GM18526 (cell line): ENCODE data around the gene RAB24.

ENCODE experiments used
- POLR2A ChIP-seq: IDR thresholded peaks from 3 replicates; pipeline ENCODE4 v1.6.1; 2011; ENCODE audit not compliant: insufficient read length; ENCODE audit errors: extremely low read depth

The RAB24 gene

GRCh38 chr5:177319913-177320588 lies 16.5 kb upstream of the RAB24 start:
- no peak for TF ChIP-seq POLR2A

DNA sequence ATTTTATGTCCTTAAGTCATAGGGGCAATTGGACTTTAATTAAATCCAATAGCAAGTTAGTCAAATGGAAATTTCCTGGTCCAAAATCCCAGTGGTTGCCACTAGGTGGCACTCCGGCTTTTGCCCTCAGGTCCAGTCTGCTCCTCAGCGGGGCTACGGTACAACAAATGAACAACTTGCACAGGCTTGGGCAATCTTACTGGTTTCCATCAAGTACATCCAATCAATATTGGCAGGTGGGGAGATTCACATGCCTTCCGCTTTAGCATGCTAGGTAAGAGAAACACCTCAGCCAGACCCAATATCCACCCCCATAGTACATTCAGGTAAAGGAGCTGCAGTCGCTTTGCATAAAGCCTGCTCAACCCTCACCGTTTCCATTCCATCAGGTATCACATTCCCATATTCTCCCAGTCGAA lies 14.4 kb upstream of the RAB24 start:
- TF ChIP-seq POLR2A: no peak

DNA sequence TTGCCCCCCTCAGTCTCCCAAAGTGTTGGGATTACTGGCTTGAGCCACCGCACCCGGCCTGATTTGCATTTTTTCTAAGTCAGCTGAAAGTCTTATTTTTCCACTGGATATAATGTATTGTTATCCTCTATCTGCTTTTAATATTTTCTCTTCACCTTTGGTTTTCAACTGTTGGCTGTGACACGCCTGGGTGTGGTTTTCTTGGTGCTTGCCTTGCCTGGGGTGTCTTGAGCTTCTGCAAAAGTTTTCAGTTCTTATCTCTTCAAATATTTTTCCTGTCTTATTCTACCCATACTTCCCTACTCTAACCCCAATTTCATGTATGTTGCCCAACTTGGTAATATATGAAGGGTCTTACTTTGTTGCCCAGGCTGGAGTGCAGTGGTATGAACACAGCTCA lies 12.5 kb upstream of the RAB24 start:
- TF ChIP-seq POLR2A: no peak

DNA sequence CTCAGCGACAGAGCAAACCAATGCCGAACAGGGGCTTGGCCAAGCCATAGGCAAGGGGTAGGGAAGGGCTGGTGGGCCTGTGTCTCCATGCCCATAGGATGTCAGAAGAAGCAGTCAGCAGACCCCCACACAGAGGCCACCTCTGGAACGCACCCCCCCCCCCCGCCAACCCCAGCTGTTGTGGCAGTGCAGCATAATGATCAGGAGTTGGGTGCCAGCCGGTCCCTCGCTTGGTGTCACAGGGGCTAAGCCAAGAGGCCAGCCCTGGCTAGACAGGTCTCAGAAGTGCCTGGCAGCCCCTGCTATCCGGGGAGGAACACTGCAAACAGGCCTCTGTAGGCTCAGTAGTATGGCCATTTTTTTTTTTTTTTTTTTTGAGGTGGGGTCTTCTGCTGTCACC lies 11.9 kb upstream of the RAB24 start:
- TF ChIP-seq POLR2A: no peak

GRCh38 chr5:177314376-177315342 lies 11.1 kb upstream of the RAB24 start:
- no peak for TF ChIP-seq POLR2A

DNA sequence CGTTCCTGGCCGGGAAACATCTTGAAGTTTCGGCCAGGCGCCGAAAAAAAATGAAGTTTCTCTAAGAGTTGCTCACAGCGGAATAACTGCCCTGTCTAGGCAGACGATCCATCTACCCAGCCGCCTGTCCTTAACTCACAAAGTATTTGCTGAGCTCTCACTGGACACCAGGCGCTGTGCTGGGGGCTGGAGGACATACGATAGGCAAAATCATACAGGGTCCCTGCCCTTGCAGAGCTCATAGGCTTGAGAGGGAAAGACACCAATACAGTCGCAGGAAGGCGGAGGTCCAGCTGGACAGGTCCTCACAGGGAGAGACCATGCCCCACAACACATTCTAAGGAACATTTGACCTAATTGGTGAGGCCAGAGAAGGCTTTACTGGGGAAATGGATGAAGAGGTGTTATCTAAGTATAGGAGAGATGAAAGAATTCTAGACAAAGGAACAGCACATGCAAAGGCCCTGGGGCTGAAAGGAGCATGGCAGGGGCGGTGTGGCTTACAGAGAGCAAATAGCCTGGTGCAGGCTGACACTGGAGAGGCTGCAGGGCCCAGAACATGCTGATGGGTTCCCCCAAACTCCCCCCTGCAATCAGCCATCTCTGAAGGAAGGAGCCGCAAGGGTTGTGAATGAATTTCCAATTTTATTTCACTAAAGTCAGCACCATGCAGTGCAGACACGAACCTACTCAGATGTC lies 10.2 kb upstream of the RAB24 start:
- no peak for TF ChIP-seq POLR2A

- peak; percentile 7 for TF ChIP-seq POLR2A
Measured at GRCh38 chr5:177312649-177313181, 9.2 kb upstream of the RAB24 start.

DNA sequence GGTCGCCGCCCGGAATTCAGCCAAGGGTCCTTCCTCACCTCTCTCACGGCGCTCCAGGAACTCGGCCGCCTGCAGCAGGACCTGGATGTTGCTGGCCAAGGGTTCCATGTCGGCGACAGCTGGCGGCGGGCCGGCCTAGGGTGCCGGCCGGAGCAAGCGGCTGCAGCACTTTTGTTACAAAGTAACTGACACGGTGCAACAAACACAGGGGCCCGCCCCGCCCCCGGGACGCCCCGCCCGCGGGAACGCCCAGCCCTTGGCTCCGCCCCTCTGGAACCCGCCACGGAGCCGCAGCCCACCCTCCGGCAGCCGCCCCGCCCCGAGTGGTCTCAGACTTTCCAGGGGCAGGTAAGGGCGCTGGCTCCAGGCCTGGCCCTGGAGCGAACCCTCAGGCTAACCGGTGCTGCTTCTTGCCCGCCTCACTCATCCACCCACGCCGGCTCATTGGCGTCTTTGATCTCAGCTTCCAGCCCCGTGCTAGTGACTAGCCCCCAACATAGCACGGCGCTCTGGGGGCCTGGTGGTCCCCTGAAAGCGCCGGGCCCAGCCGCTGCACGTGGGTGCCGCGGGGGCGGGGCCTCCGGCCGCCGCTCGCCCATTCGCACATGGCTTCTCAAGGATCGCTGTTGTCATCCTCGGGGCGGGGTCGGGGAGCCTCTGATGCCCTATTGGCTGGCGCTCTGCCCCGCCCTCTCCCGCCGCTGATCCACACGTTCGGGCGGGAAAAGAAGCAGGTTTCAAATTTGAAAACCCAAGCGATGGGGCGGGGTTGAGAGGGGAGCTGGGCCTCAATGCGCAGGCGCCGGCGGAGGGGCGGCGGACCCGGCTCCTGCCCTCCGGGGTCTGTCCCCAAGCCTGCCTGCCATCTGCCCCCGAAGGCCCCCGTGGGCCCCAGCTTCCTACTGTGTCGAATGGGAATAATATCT lies 8.5 kb upstream of the RAB24 start, which contains the start of gene MXD3:
Gene MXD3 (minus strand): TSS at position 176 of the 926 bp plus-strand sequence. CDS start 68 bp downstream, at position 108.
- TF ChIP-seq POLR2A: peak; percentile 50

DNA sequence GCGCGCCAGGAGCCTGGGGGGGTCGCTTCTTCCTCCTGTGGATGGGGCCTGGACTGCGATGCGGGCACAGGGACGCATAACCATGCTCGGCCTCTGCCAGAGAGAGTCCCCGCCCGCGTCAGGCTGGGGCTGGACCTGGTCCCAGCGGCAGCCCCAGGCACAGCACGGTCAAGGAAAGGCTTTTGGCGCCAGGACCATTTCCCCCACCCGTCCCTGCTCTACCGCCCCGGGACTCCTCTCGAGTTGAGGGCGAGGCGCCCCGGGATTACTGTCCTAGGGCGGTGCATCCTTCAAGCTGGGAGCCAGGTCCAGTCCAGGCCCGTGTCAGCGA lies 7.8 kb upstream of the RAB24 start:
- no peak for TF ChIP-seq POLR2A

GRCh38 chr5:177310757-177311391 lies 7.4 kb upstream of the RAB24 start:
- peak; percentile 62 for TF ChIP-seq POLR2A

DNA sequence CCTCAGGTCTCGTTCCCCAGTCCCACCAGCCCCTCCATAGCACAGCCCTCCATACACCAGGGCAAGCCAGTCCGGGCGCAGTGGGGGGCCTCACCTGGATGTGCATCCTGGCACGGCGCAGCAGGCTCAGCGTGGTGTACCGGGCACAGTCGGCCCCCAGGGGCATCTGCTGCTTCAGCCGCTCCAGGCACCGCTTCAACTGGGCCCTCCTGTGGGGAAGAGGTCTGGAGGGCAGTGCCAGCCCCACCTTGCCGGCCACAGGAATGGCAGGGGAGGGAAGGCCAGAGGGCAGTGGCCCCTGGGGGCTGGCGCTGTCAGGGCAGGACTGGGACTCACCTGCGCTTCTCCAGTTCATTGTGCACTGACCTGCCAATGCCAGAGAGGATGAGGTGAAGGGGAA lies 6.8 kb upstream of the RAB24 start:
- no peak for TF ChIP-seq POLR2A

GRCh38 chr5:177309351-177310191 lies 6.1 kb upstream of the RAB24 start:
- TF ChIP-seq POLR2A: no peak

- no peak for TF ChIP-seq POLR2A
Measured at GRCh38 chr5:177308740-177309139, 5.2 kb upstream of the RAB24 start.
